GM21447 (cell line): ENCODE data around the gene C11orf86.
"Not testable (repeated sequence)": the region's sequence is repeated elsewhere in the genome, so short reads cannot be mapped to it uniquely, and the experiment has no call there.

Experiments used
- ATAC-seq: cut with Tn5 transposase; IDR thresholded peaks from one replicate; pipeline ENCODE4 v1.9.1; 2021; ENCODE audit not compliant: unreplicated experiment

C11orf86 gene, protein sequence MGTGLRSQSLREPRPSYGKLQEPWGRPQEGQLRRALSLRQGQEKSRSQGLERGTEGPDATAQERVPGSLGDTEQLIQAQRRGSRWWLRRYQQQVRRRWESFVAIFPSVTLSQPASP

DNA sequence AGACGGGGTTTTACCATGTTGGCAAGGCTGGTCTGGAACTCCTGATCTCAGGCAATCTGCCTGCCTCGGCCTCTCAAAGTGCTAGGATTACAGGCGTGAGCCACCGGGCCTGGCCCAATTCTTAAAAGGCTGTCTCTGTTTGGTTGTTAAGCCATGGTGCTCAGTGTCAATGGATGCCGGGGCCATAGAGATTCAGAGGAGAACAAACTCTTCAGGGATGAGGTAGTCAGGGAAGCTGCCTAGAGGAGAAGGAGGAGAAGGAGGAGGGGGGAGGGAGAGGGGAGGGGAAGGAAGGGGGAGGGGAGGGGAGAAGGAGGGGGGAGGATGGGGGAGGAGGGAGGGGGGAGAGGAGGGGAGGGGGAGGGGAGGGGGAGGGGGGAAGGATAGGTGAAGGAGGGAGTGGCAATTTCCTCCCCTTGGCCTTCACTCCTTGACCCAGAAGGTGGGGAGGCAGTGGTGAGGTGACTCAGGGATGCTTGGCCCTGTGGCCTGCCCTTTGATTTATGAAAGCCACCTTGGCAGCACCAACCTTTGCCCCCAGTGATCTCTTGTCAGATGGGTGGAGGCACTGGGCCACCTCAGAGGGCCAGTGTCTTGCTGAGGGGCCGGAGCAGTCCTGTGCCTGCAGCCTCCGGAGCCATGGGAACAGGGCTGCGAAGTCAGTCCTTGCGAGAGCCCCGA is at the start of gene C11orf86:
Gene C11orf86, plus strand, starts transcription at position 581 of the 681 bp plus-strand sequence. Its CDS starts 59 bp downstream, at position 640.
- no peak for ATAC-seq

DNA sequence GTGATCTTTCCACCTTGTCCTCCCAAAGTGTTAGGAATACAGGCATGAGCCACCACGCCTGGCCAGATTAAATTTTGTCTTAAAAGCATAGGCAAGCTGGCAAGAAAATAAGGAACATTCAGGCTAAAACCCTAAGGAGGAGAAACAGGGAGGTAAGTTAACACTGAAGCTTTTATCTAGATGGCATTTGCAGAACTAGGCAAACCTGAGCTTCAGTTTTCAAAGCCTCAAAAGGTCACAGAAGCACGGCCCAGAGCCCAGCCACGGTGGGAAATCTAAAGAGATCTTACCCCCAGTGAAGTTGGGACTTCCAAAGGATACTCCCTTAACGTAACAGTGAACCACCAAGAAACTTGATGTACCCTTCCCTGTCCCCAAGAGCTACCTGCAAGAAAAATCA is 45.4 kb upstream of the C11orf86 start:
- no peak for ATAC-seq

DNA sequence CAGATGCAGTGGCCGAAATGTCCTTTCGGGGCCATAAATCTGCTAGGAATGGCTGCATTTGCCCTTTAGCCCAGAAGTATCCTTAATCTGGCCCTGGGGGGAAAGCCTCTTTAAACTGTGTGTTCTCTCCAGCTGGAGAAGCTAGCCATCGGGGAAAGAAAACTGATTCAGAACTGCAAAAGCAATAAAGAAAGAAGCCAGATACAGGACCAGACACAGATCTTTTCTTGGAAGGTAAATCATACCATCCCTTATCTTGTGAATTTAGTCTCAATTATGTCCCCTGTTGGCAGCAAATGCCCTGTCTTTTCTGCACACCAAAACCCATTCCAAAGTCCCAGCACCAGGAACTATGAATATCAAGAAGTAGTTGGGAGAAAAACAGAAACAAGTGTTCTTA is 42.6 kb upstream of the C11orf86 start:
- no peak for ATAC-seq

DNA sequence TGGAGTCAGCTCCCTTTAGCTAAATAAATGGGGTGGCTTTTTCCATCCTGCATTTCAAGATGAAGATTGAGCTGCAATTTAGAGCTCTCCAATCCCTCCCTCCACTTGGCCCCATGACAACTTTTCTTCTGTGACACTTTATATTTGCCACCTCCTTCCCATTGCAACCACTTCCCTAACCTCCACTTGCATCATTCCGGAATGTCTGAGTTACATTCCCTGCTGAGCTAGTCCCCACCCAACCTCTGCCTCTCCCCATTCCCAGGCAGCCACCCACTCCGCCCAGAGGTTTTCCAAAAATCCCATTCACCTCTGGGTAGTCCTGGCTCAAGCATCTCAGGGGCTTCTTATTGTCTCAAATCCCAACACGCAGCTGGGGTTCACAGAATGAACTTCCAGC is 41.6 kb upstream of the C11orf86 start:
- no peak for ATAC-seq

DNA sequence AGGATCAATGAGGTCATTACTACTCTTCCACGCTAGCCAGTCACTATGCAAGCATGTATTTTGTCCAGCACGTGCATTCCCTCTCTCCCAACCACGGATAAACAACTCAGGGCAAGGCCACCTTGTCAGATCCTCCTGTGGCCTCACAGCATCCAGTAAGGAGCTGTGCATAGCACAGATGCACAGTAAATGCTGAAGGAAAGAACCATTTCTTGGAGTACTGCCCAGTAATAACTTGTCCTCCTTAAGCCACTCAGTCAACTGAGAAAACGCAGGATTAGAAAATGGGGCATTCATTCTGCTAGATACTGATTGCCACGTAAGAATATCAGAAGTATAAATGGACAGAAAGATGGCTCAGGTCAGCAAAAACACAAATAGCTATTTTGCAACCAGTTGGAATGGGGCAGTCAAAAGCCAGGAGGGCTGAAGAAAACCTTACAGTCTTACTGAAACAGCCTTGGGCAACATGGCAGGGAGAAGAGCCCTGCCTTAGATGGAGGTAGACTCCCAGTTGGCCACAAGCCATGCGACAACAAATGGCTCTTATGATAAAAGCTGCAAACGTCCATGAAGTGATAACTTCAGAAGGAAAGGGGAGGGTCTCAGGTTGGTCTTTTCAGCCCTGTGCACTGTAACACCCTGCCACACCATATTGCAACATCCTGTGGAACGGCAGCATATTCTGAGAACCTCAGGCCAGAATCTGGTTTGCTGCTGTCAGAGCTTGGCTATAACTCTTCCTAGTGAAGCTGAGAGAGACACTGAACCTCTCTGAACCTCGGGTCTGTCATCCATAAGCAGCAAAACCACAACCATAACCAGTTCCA is 39.9 kb upstream of the C11orf86 start:
- no peak for ATAC-seq

DNA sequence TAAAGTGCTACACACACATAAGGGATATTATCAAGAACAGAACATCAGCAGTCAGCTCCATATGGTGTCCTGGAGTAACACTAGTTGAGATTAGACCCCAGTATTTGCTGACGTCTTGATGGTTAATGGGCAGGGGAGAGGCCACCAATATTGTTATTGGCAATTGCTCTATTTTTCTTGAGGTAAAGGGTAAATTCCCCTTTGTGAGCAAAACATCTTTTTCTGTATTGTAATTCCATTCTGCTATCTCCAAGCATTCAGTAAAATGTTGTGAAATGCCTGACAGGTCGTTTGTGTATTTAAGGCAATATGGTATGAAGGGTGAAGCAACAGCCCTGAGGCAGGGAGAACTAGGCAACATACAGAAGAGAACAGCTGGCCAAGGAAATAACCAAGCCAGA is 38.8 kb upstream of the C11orf86 start:
- ATAC-seq: no peak

DNA sequence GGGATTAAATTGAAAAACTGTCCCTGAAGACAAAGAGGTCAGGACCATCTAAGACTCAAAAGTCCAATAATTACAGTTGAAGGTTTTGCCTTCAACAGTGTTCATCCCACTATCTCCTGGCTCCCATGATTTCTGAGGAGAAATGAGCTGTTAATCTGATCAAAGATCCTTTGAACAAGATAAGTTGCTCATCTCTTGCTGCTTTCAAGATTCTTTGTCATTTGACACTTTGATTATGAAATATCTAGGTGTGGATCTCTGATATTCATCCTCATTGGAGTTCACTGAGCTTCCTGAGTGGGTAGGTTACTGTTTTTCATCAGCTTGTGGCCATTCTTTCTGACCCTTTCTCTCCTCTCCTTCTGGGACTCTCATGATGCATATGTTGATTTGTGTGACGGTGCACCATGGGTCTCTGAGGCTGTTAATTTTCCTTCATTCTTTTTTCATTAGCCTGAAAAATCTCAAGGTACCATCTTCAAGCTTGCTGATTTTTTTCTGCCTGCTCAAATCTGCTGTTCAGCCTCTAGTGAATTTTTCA is 37.8 kb upstream of the C11orf86 start:
- no peak for ATAC-seq

DNA sequence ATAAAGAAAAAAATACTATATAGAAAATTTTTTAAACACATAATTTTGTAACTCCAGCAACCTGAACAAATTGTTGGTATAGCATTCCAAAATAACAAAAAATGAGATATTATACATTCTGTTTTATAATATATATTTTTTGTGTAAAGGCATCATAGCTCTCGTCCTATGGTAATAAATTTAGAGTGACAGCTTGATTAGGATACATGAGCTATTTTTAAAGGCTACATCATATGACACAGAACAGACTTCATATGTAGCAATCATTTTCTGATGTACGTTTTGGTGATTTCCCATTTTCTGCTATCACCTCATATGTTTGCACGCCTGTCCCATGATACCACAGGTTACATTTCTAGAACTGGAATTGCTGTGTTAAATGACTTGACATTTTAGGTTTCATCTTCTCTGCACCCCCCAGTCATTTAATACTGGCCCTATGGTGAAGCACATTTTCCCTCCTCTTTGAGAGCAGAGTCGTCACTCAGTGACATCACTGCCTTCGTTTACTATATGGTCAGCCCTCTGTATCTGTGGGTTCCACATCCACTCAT is 36.4 kb upstream of the C11orf86 start:
- no peak for ATAC-seq

DNA sequence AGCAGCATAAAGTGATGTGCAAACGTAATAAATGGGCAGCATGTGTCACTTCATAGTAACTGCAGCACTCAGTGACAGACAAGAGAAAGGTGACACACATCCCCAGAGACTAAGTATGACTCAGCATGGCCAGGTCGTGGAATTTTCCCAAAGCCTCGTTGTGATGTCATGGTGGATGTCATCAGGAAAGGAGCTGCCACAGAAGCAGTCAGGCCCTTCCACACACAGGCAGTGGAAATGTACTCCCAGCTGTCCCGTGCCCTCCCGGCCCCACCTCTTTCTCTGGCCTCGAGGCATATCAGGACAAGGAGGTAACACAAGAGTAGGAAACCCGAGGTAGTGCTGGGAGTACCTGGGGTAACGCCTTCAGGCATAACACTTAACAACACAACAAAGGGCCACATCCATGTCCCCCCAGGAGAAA is 25.0 kb upstream of the C11orf86 start:
- no peak for ATAC-seq

DNA sequence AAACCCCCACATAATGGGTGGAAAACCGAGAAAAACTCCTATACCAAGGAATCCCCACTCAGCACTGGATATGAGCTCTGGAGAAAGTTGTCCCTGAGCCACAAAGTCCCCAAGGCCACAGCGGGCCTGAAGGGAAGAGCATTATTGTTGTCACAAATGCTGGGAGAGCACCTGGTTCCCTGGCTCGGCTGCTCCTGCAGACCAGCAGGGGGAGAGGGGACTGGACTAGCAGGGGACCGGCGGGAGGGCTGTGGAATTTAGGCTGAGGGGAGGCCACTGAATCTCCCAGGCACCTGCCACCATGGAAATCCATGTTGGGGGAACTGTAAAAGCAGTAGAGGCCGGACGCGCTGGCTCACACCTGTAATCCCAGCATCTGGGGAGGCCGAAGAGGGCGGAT is 24.0 kb upstream of the C11orf86 start:
- no peak for ATAC-seq

DNA sequence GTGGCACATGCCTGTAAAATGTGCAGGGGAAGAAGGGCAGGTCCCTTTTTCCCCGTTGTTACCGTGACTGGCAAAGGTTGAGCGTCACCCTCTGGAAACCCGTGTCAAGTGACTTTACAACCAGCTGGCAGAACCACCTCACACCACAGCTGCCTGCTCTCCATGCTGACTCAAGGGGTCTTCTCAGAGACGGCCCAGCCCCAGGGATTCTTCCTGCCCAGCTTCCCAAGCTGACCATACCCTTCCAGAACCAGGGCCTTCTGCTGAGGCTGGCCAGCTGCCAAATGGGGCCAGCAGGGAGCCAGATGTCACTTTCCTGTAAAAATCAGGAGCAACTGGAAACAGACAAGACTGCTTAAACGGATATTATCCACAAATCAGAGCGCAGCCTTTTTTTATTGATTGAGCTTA is 23.2 kb upstream of the C11orf86 start:
- ATAC-seq: no peak

DNA sequence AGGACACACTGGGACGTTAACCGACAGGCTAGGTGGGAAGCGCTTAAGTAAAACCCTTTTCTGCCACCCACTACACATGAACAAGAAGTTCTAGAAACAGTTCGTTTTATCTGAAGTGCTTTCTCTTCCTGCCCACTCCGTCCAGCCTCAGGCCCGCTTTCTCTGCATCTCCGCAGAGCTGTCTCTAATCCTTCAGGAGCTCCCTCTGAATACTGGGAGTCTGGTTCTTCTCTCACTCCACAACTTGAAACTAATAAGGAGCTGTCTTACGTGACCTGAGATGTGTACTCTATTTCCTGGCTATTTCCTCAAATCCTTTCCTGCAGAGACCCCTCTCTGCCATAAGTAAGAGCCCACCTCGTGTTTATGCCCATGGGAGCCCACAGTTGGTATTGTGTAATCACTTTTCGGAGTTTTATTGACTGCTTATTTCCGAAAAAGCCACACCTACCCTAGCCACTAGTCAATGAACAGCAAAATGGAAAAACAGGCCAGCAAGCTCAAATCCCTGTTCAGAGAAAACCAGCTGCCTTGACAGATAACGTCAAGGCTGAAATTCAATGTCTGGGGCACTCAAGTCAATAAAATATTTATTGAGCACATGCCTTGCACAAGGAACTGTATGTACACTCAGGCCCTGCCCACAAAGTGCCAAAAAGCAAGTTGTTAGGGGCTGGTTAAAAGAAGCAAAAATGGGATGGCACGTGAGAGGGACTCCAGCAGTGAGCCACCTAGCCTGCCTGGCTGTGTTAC is 21.8 kb upstream of the C11orf86 start:
- no peak for ATAC-seq

DNA sequence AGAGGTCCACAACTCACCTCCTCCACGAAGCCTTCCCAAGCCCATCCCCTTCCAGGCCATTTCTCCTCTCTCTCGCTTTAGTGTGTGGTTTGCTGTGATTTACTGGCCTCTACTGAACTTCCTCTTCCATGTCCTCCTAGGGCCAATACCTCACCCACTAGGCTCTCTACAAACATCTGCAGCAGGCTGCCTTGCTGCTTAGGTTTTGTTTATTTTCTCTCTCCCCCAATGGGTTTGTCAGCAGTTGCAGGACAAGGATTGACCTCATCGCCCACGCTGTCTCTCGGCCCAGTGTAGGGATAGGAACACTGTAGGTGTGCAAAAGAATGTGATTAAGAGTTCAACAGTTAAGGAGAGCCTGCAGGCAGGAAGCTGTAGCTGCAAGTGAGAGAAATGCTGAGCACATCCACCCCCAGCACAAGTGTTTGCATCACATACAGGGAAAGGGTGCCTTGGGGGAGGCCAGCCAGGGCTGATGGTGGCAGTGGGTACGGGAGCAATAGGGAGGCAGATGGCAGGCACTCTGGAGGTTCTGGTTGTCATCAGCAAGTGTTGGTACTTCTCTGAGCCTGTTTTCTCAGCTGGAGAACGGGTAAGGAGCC is 18.3 kb upstream of the C11orf86 start:
- no peak for ATAC-seq

DNA sequence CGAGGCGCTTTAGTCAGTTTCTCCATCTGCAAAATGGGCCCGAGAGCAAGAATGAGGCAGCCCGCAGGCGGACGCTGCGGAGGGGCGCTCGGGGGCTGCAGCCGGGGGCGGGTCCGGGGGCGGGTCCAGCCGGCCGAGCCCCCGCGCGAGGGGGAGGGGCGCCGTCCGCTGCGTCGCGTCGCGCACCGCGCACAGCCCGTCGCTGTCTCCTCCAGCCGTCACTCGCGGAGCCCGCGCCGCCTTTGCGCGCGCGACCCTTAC is 17.2 kb upstream of the C11orf86 start:
- ATAC-seq: peak; percentile 29

DNA sequence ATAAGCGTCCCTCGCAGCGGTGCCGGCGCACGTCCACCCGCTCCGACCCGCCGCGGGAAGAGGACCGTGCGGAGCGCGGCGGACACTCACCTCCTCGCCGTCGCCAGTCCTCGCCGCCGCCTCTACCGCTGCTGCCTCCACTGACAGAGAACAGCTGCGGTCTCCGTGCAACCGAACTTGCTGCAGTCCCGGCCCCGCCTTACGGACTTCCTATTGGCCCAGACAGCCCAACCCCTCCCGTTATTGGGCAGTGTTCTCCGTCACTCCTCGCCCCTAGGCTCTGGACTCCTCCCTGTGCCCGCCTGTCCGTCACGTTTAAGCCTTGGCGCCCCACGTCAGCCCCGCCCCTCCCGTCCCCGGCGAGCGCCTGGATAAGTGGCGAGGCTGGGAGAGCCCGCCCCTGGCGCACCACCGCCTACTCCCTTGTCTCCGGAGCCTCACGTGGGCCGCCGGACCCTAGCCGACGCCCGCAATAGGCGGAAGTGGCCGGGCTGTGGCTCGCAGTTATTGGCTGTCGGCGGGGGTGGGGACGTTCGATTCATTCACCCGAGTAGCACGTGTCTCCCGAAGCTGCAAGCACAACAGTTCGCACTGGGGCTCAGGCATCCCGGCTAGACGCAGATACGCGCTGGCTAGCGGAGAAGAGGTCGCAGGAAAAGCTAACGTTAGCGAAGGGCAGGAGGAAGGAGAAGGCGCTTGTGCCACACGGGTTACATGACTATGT is 16.7 kb upstream of the C11orf86 start, which contains the start of gene PC:
Gene PC, minus strand, starts transcription at position 152 of the 724 bp plus-strand sequence. CDS start 86,224 bp downstream, outside the sequence.
- peak; percentile 97 for ATAC-seq

DNA sequence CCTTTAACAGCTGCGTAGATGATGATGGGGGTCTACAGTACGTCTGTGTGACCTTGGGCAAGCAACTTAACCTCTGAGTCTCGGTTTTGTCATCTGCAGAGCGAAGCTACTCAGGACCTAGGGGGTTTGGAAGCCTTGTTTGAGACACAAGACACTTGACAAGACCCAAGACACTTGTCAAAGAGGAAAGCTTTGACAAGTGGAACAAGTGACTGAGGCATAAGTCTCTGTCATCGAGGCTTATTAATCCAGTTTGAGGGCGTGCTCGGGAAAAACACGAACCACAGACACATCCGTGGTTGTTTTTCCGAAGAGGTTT is 16.2 kb upstream of the C11orf86 start:
- no peak for ATAC-seq

DNA sequence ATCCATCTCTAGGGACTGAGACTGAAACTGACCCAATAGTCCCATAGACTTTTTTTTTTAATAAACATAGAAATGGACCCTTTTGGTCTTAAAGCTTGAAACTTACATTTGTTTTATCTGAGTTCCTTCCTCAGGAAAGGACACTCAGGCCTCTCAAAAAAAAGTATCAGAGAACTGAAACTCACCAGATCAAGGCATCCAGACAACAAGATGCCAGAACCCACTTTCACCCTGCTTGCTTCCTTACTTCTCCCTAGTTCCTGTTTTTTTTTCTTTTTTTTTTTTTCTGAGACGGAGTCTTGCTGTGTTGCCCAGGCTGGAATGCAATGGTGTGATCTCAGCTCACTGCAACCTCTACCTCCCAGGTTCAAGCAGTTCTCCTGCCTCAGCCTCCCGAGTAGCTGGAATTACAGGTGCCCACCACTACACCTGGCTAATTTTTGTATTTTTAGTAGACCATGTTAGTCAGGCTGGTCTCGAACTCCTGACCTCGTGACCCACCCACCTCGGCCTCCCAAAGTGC is 13.4 kb upstream of the C11orf86 start:
- not testable (repeated sequence) for ATAC-seq

DNA sequence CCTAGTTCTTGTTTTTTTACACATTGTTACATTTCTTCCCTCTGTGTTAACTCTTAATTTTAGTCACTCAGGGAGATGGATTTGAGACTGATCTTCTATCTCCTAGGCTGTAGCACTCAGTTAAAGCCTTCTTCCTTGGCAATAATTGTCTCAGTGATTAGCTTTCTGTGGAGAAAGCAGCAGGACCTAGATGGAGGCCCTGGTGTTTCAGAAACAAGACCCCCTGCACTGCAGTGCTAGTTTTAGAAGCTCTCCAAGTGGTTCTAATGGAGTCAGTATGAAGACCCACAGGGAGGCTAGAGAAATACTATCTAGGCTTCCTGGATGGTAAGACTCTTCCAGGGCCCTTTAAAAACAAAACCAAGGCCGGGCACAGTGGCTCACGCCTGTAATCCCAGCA is 12.9 kb upstream of the C11orf86 start:
- ATAC-seq: no peak

DNA sequence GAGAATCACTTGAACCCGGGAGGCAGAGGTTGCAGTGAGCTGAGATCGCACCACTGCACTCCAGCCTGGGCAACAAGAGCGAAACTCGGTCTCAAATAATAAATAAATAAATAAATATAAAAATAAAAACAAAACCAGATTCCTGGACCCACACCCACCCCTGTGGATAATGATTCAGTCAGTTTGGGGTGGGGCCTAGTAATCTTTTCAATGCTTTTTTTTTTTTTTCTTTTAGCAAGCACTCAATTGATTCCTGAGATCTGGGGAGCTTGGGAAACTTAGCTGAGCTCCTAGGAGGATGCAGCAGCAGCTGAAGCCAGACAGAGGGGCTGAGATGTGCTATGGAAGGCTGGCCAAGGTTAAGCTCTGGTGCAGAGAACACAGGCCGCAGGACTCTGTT is 12.3 kb upstream of the C11orf86 start:
- ATAC-seq: no peak

DNA sequence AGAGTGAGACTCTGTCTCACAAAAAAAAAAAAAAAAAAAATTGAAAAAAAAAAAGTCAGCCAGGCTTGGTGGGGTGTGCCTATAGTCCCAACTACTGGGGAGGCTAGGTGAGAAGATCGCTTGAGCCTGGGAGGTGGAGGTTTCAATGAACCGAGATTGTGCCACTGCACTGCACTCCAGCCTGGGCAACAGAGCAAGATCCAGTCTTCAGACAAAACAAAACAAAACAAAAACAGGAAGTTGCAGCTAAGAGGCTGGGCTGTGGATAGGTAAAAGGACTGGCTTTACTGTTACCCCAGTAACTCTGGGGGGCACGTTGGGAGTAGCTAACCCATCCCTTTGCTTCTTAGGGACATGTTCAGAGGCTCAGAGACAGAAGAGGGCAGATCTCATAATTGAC is 10.6 kb upstream of the C11orf86 start:
- ATAC-seq: no peak
